AG08395 (cell line): ENCODE results near the gene ZBTB18.

Source experiments
- DNase-seq: peaks from one replicate; pipeline ENCODE4 v3.0.0; 2012; ENCODE audit warnings: mixed read lengths, low spot score

Gene ZBTB18

GRCh38 chr1:244063498-244063897, 12.4 kb downstream of the ZBTB18 start:
- DNase-seq: no peak

GRCh38 chr1:244064621-244065020, 13.5 kb downstream of the ZBTB18 start:
- DNase-seq: no peak

- no peak for DNase-seq
Measured at GRCh38 chr1:244065063-244065793, 14.1 kb downstream of the ZBTB18 start.

- peak; percentile 69 for DNase-seq
Measured at GRCh38 chr1:244065960-244066388, 14.9 kb downstream of the ZBTB18 start.

DNA sequence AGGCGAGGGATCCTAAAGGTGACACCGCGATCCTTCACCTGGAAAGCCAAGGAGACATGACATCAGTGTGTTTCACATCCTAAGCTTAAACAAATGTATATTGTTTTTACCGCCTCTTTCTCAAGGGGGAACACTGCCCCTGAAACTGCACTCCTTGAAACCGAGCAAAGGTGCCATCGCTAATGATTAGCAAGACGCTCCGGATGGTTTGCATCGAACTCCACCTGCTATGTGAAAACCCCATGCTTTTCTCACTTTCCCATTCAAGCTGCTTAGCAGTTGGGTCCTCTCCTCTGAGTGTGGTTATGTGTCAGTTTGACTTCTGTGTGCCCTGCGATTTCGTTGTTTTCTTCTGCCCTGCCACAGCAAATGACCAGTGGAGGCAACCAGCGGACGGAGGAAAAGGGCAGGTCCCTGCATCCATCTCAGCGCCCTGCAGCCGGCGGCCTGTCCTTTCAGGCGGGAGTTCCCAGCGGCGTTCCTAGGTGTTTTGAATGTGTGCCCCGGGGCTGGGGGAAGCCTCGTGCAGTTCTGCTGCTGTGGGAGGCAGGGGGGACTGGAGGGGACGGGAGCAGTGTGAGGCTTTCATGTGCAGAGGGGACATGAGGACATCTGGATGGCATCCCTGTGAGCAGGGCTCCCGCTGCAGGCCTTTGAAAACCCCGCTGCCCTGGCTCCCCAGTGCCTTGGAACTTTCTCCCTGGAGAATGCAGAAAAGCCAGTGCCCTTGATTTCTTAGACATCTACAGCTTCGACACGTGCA, 16.1 kb downstream of the ZBTB18 start:
- no peak for DNase-seq

DNA sequence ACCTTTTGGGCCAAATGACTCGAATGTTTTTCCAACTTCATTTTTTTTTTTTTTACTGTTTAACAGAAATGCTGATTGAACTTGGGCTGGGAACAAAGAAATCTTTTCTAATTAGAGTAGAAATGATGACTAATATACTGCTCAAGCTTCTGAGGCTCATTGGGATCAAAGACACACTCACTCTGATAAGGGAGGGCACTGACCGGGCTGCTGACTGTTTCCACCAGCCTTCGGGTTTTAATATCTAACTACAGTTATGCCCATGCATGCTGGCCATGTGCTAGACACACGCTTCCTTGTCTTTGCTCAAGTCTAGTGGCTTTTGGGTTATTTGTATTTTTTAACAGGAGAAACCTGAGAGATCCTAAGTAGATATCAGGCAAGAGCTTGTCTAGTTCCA, 16.8 kb downstream of the ZBTB18 start:
- DNase-seq: peak; percentile 41

DNA sequence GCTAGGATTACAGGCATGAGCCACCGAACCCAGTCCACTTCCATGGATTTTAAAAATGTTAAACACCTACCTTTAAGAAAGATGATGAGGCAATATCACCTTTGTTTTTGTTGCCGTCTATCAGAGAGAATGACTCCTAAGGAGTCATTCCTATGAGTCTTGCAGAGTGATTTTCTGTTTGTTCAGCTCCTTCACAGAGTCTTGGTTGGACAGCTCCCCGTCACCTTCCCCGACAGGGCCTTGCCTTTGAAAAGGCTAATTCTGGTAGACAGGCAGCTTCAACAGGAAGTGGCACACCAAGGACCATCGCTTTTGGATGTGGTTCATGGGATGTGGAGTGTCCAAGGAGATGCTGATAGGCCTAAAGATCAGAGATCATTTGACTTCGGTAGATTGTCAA, 17.5 kb downstream of the ZBTB18 start:
- DNase-seq: no peak

GRCh38 chr1:244069326-244069898, 18.3 kb downstream of the ZBTB18 start:
- no peak for DNase-seq

DNA sequence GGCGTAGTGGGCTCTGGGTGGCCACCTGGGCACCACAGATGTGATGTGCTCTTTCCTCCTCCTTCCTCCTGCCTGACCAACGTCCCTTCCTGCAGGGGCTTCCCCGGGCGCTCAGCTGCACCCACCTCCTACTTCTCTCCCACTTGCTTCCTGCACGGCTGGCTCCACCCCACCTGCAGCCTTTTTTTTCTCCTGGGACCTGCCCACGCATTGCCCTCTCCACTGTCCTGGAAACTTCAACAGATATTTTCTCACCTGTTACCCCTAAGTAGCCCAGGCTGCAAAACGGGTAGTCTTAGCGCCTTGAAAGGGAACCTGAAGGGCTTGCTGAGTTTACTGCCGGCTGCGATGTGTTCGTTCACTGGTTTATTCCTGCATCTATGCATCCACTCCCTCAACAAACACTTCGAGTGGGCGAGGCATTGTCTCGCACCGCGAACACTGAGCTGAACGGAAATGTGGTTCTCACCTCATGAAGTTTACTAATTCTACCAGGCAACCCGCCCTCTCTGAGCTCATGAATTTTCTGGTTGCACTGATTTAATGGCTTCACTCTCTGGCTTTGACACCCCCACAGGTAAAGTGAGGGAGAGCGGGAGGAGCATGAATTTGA, 23.6 kb downstream of the ZBTB18 start:
- no peak for DNase-seq

DNA sequence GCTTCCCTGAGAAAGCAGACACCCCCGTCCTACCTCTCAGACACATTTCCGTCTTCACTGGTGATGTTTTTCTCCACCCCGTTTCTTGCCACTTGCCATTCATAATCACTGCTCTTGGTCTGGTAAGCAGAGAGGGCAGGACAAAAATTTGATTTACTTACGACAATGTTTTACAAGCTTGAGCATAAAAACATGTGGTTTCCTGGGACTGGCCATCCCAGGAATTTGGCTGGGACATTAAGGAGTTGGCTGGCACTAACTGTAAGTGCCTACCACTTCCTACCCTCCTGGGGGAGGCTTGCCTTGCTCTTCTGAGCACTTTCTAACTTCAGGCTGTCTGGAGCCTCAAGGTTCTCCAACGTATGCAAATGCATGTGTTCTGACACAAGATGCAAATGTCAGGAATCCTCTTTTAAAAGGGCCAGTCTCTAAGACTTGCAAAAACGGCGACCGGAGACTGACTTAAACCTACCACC, 24.2 kb downstream of the ZBTB18 start:
- peak; percentile 26 for DNase-seq

DNA sequence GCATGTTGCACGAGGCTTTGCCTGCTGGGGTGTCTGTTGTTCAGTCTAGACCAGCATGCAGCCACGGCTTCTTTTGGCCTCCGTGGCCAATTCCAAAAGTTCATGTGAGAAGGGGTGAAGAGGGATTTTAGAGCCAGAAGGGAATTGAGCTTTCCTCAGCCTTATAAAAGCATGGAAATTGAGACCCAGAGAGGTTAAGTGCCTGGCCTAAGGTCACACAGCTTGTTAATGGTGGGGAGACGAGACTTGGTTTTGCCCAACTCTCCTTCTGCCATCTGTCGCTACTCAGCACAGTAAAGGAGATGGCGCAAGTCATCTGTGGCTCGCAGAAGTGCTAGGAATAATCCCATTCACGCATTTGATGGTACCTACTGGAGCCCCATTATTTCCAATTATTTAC, 25.7 kb downstream of the ZBTB18 start:
- no peak for DNase-seq

- no peak for DNase-seq
Measured at GRCh38 chr1:244077473-244078220, 26.6 kb downstream of the ZBTB18 start.

DNA sequence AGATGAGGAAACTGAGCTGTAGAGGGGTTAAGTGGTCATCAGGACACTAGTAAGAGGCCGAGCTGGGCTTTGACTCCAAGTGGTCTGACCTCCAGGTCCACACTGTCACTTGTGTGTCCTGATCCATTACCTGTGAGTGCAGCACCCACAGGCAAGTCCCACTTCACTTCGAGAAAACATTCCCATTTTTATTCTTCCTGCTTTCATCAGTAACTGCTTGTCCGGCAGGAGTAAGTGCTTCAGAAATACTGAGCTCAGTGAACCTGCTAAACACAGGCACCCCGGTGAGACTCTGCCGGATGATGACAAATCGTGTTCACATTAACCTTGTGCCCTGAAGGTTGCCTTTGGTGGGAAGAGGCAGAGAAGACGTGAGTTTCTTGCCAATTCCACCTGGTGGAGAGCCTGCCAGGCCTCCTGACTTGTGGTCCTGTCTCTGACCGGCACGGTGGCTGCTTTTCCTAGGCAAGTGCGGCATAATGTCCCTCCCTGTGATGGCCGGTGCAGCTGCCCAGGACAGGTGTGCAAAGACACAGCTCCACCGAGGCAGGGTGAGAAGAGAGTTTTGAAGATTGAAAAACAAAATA, 29.4 kb downstream of the ZBTB18 start:
- no peak for DNase-seq

- DNase-seq: no peak
Measured at GRCh38 chr1:244082969-244083368, 31.9 kb downstream of the ZBTB18 start.

DNA sequence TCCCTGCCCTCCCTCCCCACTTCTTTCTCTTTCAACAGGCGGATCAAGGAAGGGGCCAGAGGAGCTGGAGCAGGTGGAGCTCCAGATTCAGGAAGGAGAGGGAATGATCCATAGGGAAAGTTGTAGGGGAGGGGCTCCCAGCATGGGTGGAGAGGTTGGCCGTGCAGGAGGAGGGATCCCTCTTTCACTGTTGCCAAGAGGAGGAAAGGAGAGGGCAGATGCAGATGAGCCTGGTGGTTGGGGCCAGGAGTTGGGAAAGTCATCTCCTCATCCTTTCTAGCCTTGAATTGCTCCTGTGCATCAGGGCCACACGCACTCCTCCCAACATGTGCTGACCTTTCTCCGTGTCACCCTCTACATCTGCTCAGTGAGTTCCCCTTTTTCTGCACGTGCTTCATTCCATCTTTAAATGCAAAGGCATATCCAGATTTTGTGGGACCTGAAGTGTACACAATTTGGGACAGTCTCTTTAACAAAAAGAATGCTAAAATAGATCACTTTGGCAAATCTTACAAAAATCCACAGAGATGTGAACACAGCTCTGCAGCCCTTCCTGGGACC, 32.4 kb downstream of the ZBTB18 start:
- DNase-seq: no peak

DNA sequence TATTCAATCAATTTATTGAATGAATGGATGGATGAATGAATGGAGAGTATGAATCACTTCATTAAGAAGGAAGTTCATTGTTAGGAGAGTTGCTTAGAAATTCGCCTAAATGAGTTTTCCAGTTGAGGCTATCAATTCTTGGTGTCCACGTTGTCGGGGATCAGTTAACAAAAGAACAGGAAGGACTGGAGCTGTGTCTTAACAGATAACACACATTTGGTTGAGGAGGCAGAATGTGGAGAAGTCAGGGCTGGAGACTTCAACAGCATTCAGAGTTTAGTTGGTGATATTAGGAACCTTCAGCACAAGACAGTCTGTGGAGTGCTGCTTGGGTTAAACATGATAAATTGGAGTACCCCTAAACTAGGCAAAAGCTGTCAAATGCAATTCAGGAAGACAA, 33.7 kb downstream of the ZBTB18 start:
- no peak for DNase-seq

DNA sequence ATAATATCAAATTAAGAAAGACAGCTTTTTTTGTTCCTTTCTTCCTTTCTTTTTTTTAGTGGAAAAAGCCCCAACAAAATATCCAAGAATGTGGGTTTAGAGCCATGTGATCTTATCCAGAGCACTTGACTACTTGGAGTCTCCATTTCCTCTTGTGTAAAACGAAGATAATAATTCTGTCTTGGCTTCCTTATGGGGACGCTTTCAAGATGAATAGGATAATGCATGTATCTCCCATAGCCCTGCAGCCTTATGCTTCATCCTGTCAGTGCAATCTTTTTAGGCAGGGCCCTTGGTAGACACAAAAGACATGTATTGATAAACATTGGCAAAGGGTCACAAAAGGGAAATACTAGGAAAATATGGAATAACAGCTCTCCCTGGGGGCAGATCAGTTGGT, 34.8 kb downstream of the ZBTB18 start:
- DNase-seq: no peak

GRCh38 chr1:244087021-244087560, 36.0 kb downstream of the ZBTB18 start:
- DNase-seq: no peak

DNA sequence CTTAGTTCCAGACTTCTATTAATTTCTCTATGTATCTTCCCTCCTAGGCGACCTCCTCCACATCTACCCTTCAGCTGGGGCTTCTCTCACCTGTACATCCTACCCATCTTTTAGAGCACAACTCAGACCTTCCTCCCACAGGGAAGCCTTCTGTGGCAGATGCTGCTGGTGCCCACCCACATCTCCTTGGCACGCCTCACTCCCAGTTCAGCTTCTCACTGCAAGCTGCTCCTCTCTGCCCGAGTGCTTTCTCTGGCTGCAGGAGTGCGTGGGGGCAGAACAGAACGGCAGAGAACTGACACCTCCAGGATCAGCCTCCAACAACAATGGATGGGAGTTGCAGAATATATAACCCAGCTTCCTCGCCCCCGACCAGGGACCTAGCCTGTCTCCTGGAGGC, 36.5 kb downstream of the ZBTB18 start:
- DNase-seq: no peak

GRCh38 chr1:244088161-244088560, 37.1 kb downstream of the ZBTB18 start:
- DNase-seq: no peak

- no peak for DNase-seq
Measured at GRCh38 chr1:244089561-244089960, 38.5 kb downstream of the ZBTB18 start.
